Astrocyte (in vitro differentiated cells and primary cell): ENCODE results near the gene IGFBP1.

Experiments used
- CTCF ChIP-seq: IDR thresholded peaks from 2 replicates; pipeline ENCODE4 v1.5.1; 2011; ENCODE audit warnings: low read depth, mild to moderate bottlenecking, inconsistent platforms, low read length, moderate library complexity; ENCODE audit not compliant: insufficient read depth
- EZH2 ChIP-seq: IDR thresholded peaks from 2 replicates; pipeline ENCODE4 v1.6.1; 2012; ENCODE audit warnings: mild to moderate bottlenecking, low read length, inconsistent platforms; ENCODE audit not compliant: insufficient read depth

- no peak for TF ChIP-seq CTCF
- no peak for TF ChIP-seq EZH2
Measured at GRCh38 chr7:45891462-45892402, 3.4 kb downstream of the IGFBP1 start.
